H1 (cell line): ENCODE results near the gene C6orf62. TPM values are rescaled to one million over a fixed set of nuclear protein-coding genes. Genes with fewer than 3 reads are reported as not detected.

ENCODE experiments used
- CTCF ChIA-PET: fragments of 300-600 bp; sonication (Branson Sonifier 250); formaldehyde crosslinking; loops from one replicate; lab custom pipeline; 2021; ENCODE audit not compliant: partially characterized antibody; lab: Charles Lee
- POLR2A ChIA-PET: fragments of 300-600 bp; sonication (Branson Sonifier 250); formaldehyde crosslinking; loops from one replicate; lab custom pipeline; 2021; ENCODE audit warnings: inconsistent platforms; ENCODE audit not compliant: partially characterized antibody; lab: Charles Lee
- DNase-seq, 2 experiments: peaks; one replicate each; pipeline versions ENCODE4 v3.0.0 to v3.0.0-alpha.2; 2010 to 2022; ENCODE audit warnings: low spot score in 2 of 2, low read depth in 1 of 2, mixed read lengths in 1 of 2
- FAIRE-seq: peaks from 2 replicates; lab custom pipeline; 2011; peaks lifted over from hg19 to GRCh38; lab: Jason Lieb, UNC
- H2AFZ ChIP-seq: 2 replicates; pipeline ENCODE4 v1.8.1; 2012; ENCODE audit warnings: low read length, inconsistent platforms
- H2AK5ac ChIP-seq: 2 replicates; pipeline ENCODE4 v1.6.1; 2013; ENCODE audit warnings: low read depth, low read length
- H2BK120ac ChIP-seq: replicated peaks from 2 replicates; pipeline ENCODE3; 2013; ENCODE audit warnings: low read depth, low read length, inconsistent platforms
- H2BK12ac ChIP-seq: 2 replicates; pipeline ENCODE4 v1.6.1; 2013; ENCODE audit warnings: low read depth, low read length
- H2BK15ac ChIP-seq: 2 replicates; pipeline ENCODE4 v1.6.1; 2013; ENCODE audit warnings: low read length
- H2BK20ac ChIP-seq: 2 replicates; pipeline ENCODE4 v1.6.1; 2013; ENCODE audit warnings: low read length
- H2BK5ac ChIP-seq: 2 replicates; pipeline ENCODE4 v1.6.1; 2013; ENCODE audit warnings: low read depth, low read length
- H3K14ac ChIP-seq: 2 replicates; pipeline ENCODE4 v1.6.1; 2013; ENCODE audit warnings: inconsistent platforms; ENCODE audit not compliant: insufficient read length
- H3K18ac ChIP-seq: 2 replicates; pipeline ENCODE4 v1.6.1; 2013; ENCODE audit warnings: low read length; ENCODE audit errors: extremely low read depth
- H3K23ac ChIP-seq: 2 replicates; pipeline ENCODE4 v1.6.1; 2013; ENCODE audit warnings: inconsistent platforms; ENCODE audit not compliant: insufficient read length
- H3K23me2 ChIP-seq: 2 replicates; pipeline ENCODE4 v1.6.1; 2013; ENCODE audit warnings: low read depth, low read length
- H3K27ac ChIP-seq: 2 replicates; pipeline ENCODE4 v1.6.1; 2011; ENCODE audit warnings: low read depth, low read length, inconsistent platforms
- H3K27me3 ChIP-seq, 4 experiments: replicated peaks in 1 of 4; 1 replicate in 1 of 4; 2 replicates in 3 of 4; pipeline versions ENCODE4 v1.6.1 to v1.8.1; 2011 to 2013; ENCODE audit warnings: low read length in 3 of 4, mild to moderate bottlenecking in 3 of 4, inconsistent platforms in 2 of 4, mixed read lengths in 2 of 4, moderate library complexity in 1 of 4; ENCODE audit not compliant: control insufficient read depth in 3 of 4, insufficient read depth in 3 of 4; ENCODE audit errors: extremely low read depth in 1 of 4
- H3K36me3 ChIP-seq, 4 experiments: 2 replicates each; pipeline versions ENCODE4 v1.6.1 to v1.8.1; 2011 to 2013; ENCODE audit warnings: mild to moderate bottlenecking in 4 of 4, low read length in 3 of 4, moderate library complexity in 2 of 4, control low read depth in 1 of 4, inconsistent platforms in 1 of 4; ENCODE audit not compliant: insufficient read depth in 4 of 4, control insufficient read depth in 2 of 4
- H3K4ac ChIP-seq: replicated peaks from 2 replicates; pipeline ENCODE3; 2013; ENCODE audit warnings: low read length, low read depth, mixed read lengths, inconsistent platforms; ENCODE audit not compliant: insufficient read length
- H3K4me1 ChIP-seq, 4 experiments: replicated peaks in 1 of 4; 1 replicate in 1 of 4; 2 replicates in 3 of 4; pipeline versions ENCODE4 v1.6.1 to v1.8.1; 2011 to 2013; ENCODE audit warnings: low read length in 3 of 4, inconsistent platforms in 2 of 4, mixed read lengths in 1 of 4; ENCODE audit not compliant: insufficient read depth in 4 of 4, control insufficient read depth in 3 of 4
- H3K4me2 ChIP-seq, 2 experiments: 2 replicates each; pipeline versions ENCODE4 v1.6.1 to v1.8.1; 2011 to 2013; ENCODE audit warnings: low read depth in 2 of 2, low read length in 2 of 2, control low read depth in 1 of 2, inconsistent platforms in 1 of 2, mild to moderate bottlenecking in 1 of 2; ENCODE audit not compliant: insufficient read depth in 1 of 2
- H3K4me3 ChIP-seq, 4 experiments: fragments of 200-600, 300-600 bp in 1 of 4; sonication (generic), shearing (Covaris generic), sonication (Bioruptor Twin) in 1 of 4; 2 replicates each; pipeline versions ENCODE4 v1.5.1 to v1.8.1; 2011 to 2016; ENCODE audit warnings: low read length in 4 of 4, low read depth in 3 of 4, control low read depth in 2 of 4, inconsistent platforms in 2 of 4, mild to moderate bottlenecking in 2 of 4, mixed read lengths in 1 of 4, moderate library complexity in 1 of 4; ENCODE audit not compliant: insufficient read depth in 2 of 4; ENCODE audit errors: extremely low read depth in 1 of 4
- H3K56ac ChIP-seq: replicated peaks from 2 replicates; pipeline ENCODE3; 2013; ENCODE audit warnings: low read depth, mild to moderate bottlenecking, mixed read lengths, low read length, inconsistent platforms; ENCODE audit not compliant: insufficient read length
- H3K79me1 ChIP-seq: 2 replicates; pipeline ENCODE4 v1.6.1; 2013; ENCODE audit warnings: low read depth, low read length, control low read depth
- H3K79me2 ChIP-seq, 2 experiments: 2 replicates each; pipeline versions ENCODE4 v1.6.1 to v1.8.1; 2012 to 2013; ENCODE audit warnings: low read length in 2 of 2, mild to moderate bottlenecking in 2 of 2, inconsistent platforms in 1 of 2; ENCODE audit not compliant: insufficient read depth in 2 of 2, control insufficient read depth in 1 of 2
- H3K9ac ChIP-seq, 4 experiments: replicated peaks in 1 of 4; 1 replicate in 1 of 4; 2 replicates in 3 of 4; pipeline versions ENCODE4 v1.6.1 to v1.8.1; 2011 to 2013; ENCODE audit warnings: low read depth in 3 of 4, low read length in 3 of 4, control low read depth in 2 of 4, mild to moderate bottlenecking in 2 of 4, moderate library complexity in 2 of 4, inconsistent platforms in 1 of 4; ENCODE audit errors: extremely low read depth in 1 of 4
- H3K9me3 ChIP-seq, 2 experiments: 2 replicates each; pipeline versions ENCODE4 v1.6.1 to v1.8.1; 2012 to 2013; ENCODE audit warnings: mild to moderate bottlenecking in 2 of 2, moderate library complexity in 2 of 2, control low read depth in 1 of 2, inconsistent platforms in 1 of 2, low read depth in 1 of 2, low read length in 1 of 2, mixed read lengths in 1 of 2; ENCODE audit not compliant: insufficient read depth in 2 of 2
- H4K20me1 ChIP-seq, 2 experiments: replicated peaks in 1 of 2; 2 replicates each; pipeline versions ENCODE3 to v1.8.1; 2011 to 2013; ENCODE audit warnings: inconsistent platforms in 2 of 2, low read length in 2 of 2, mild to moderate bottlenecking in 1 of 2; ENCODE audit not compliant: insufficient read depth in 2 of 2, control insufficient read depth in 1 of 2
- H4K5ac ChIP-seq: 2 replicates; pipeline ENCODE4 v1.6.1; 2013; ENCODE audit warnings: low read length, low read depth, mixed read lengths, inconsistent platforms; ENCODE audit not compliant: insufficient read length
- H4K8ac ChIP-seq: 2 replicates; pipeline ENCODE4 v1.8.0; 2013; ENCODE audit warnings: mild to moderate bottlenecking, moderate library complexity, low read length, inconsistent platforms; ENCODE audit not compliant: insufficient read depth; ENCODE audit errors: extremely low read depth
- H4K91ac ChIP-seq: replicated peaks from 2 replicates; pipeline ENCODE3; 2013; ENCODE audit warnings: low read length, mixed read lengths, inconsistent platforms; ENCODE audit not compliant: insufficient read length
- BCL11A ChIP-seq, 2 experiments: IDR thresholded peaks; one replicate each; pipeline ENCODE4 v1.6.1; 2011; ENCODE audit warnings: low read depth in 2 of 2, low read length in 2 of 2, mild to moderate bottlenecking in 2 of 2
- CHD1 ChIP-seq: IDR thresholded peaks from 2 replicates; pipeline ENCODE4 v1.6.1; 2012; ENCODE audit warnings: low read depth, low read length, improper control_type of control experiment
- CREB1 ChIP-seq: IDR thresholded peaks from 2 replicates; pipeline ENCODE4 v1.6.1; 2012; ENCODE audit warnings: inconsistent platforms
- EGR1 ChIP-seq: IDR thresholded peaks from 2 replicates; pipeline ENCODE4 v1.6.1; 2011; ENCODE audit warnings: low read depth, low read length, borderline replicate concordance
- EZH2 ChIP-seq: fragments of 200-600 bp; sonication (generic); IDR thresholded peaks from 2 replicates; pipeline ENCODE4 v1.7.1; 2012; ENCODE audit warnings: low read depth, mild to moderate bottlenecking, moderate library complexity, low read length, inconsistent platforms; ENCODE audit not compliant: severe bottlenecking
- FOSL1 ChIP-seq: IDR thresholded peaks from 2 replicates; pipeline ENCODE4 v1.6.1; 2011; ENCODE audit warnings: mild to moderate bottlenecking, low read depth, low read length, moderate library complexity; ENCODE audit not compliant: insufficient read depth
- HDAC6 ChIP-seq: IDR thresholded peaks from one replicate; pipeline ENCODE4 v1.7.1; 2012; ENCODE audit warnings: low read depth, mild to moderate bottlenecking, inconsistent platforms, low read length, moderate library complexity
- NRF1 ChIP-seq: IDR thresholded peaks from 2 replicates; pipeline ENCODE4 v1.6.1; 2011; ENCODE audit warnings: mild to moderate bottlenecking, low read depth, low read length, improper control_type of control experiment
- POLR2AphosphoS5 ChIP-seq: IDR thresholded peaks from 2 replicates; pipeline ENCODE4 v1.6.1; 2011; ENCODE audit warnings: low read depth, low read length
- RXRA ChIP-seq: IDR thresholded peaks from 2 replicates; pipeline ENCODE4 v1.6.1; 2011; ENCODE audit warnings: low read depth, mild to moderate bottlenecking, low read length, moderate library complexity; ENCODE audit not compliant: insufficient read depth
- SRF ChIP-seq: IDR thresholded peaks from 2 replicates; pipeline ENCODE4 v1.6.1; 2011; ENCODE audit warnings: mild to moderate bottlenecking, low read depth, low read length, moderate library complexity
- TAF1 ChIP-seq: IDR thresholded peaks from 2 replicates; pipeline ENCODE4 v1.6.1; 2011; ENCODE audit warnings: mild to moderate bottlenecking, low read depth, low read length
- TBP ChIP-seq: IDR thresholded peaks from 2 replicates; pipeline ENCODE4 v1.6.1; 2011; ENCODE audit warnings: low read depth, low read length, improper control_type of control experiment
- TCF12 ChIP-seq: IDR thresholded peaks from 2 replicates; pipeline ENCODE4 v1.6.1; 2011; ENCODE audit warnings: low read depth, mild to moderate bottlenecking, low read length
- ZNF274 ChIP-seq: IDR thresholded peaks from 2 replicates; pipeline ENCODE4 v1.7.0; 2012; ENCODE audit warnings: low read length, borderline replicate concordance; ENCODE audit errors: extremely low read depth
- polyA plus RNA-seq, 7 experiments: library from polyadenylated mRNA; depleted of rRNA in 3 of 7; stranded (reverse) in 5 of 7; unstranded in 2 of 7; fragments of >200 nt in 5 of 7; fragments of 200-250 nt in 2 of 7; gene quantifications; 1 replicate in 5 of 7; 2 replicates in 1 of 7; 4 replicates in 1 of 7; pipeline versions ENCODE4 v1.2.1 to v1.2.3, GENCODE V29; 2011 to 2013; ENCODE audit warnings: missing spikeins in 2 of 7, mixed read lengths in 2 of 7
- total RNA-seq: library from RNA; stranded (reverse); fragmentation: NEBNext Ultra II Directional; extraction: Animal tissue kit (Norgen Biotek cat#: 25700); gene quantifications from 2 replicates; pipeline ENCODE4 v1.2.1, GENCODE V29; 2021
- TF ChIP-seq, protein P1 (sequence below): IDR thresholded peaks from 2 replicates; pipeline ENCODE4 v1.6.1; 2011; ENCODE audit warnings: low read length, improper control_type of control experiment

The C6orf62 gene
- total and polyA plus RNA-seq, 2 of the 8 experiments (the other 6 are each of a cell fraction or from before 2014, with no cell fraction given): 25.6 to 101 TPM

DNA sequence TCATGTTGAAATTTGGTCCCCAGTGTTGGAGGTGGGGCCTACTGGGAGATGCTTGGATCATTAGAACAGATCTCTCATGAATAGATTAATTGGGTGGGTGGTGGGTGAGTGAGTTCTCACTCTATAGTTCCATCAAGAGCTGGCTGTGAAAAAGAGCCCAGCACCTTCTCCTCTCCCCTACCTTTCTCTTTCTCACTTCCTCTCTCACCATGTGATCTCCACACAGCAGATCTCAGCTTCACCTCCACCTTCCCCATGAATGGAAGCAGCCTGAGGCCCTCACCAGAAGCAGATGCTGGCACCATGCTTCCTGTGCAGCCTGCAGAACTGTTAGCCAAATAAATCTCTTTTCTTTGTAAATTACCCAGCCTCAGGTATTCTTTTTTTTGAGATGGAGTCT lies 42.9 kb upstream of the C6orf62 start:
- H3K23me2 ChIP-seq: no peaks in the 10 kb centered on the region
- no peaks in the 10 kb centered on the region for H3K9me3 ChIP-seq
- no peaks in the 10 kb centered on the region for H4K20me1 ChIP-seq
- no peak overlapping the region for H2AK5ac ChIP-seq
- H2BK120ac ChIP-seq: no peak overlapping the region
- no peaks in the 10 kb centered on the region for H3K4me1 ChIP-seq
- peak overlapping the region; percentile 6; the same call in 1 of the 2 replicates for H2AFZ ChIP-seq
- DNase-seq (no peak), FAIRE-seq (no peak)
- no peaks in the 10 kb centered on the region for H3K27me3 ChIP-seq
- no peak overlapping the region for H3K9ac ChIP-seq
- H3K14ac ChIP-seq: no peak overlapping the region
- H2BK12ac ChIP-seq: no peak overlapping the region
- H3K18ac ChIP-seq: no peak overlapping the region
- ChIA-PET CTCF (interaction anchor here (0.7 to 1.2 kb wide), 3 partner anchors 36 to 1015 kb away, joined by 3 read pairs; no protein-coding TSS in a partner anchor), POLR2A (interaction anchor here (1.2 to 3.3 kb wide), 3 partner anchors 14 to 40 kb away, joined by 5 to 9 read pairs (median 5); no protein-coding TSS in a partner anchor)
- no peak overlapping the region for H2BK20ac ChIP-seq
- no peak overlapping the region for H3K56ac ChIP-seq
- H3K4me3 ChIP-seq: no peak overlapping the region
- H4K5ac ChIP-seq: no peak overlapping the region
- no peak overlapping the region for H3K4me2 ChIP-seq
- no peaks in the 10 kb centered on the region for H3K36me3 ChIP-seq
- no peak overlapping the region for H3K27ac ChIP-seq
- no peak overlapping the region for H4K8ac ChIP-seq
- H4K91ac ChIP-seq: no peak overlapping the region
- H3K79me1 ChIP-seq: no peaks in the 10 kb centered on the region
- H2BK5ac ChIP-seq: no peak overlapping the region
- H3K23ac ChIP-seq: no peak overlapping the region
- no peak overlapping the region for H2BK15ac ChIP-seq
- H3K4ac ChIP-seq: no peak overlapping the region
- no peaks in the 10 kb centered on the region for H3K79me2 ChIP-seq
- TF ChIP-seq HDAC6 (no peak), TAF1 (no peak), TBP (no peak), POLR2AphosphoS5 (no peak), SRF (no peak), CHD1 (no peak), ZNF274 (no peak), EGR1 (no peak), NRF1 (no peak), BCL11A (IDR thresholded peaks at IDR 0.05; ENCODE audit: low read depth in 2 of 2, low read length in 2 of 2) (no peak), RXRA (no peak), EZH2 (no peak), CREB1 (no peak), FOSL1 (no peak), TCF12 (no peak)
- TF ChIP-seq, protein P1, sequence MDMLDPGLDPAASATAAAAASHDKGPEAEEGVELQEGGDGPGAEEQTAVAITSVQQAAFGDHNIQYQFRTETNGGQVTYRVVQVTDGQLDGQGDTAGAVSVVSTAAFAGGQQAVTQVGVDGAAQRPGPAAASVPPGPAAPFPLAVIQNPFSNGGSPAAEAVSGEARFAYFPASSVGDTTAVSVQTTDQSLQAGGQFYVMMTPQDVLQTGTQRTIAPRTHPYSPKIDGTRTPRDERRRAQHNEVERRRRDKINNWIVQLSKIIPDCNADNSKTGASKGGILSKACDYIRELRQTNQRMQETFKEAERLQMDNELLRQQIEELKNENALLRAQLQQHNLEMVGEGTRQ: no peak
